Measurements from ENCODE around the gene SH3TC2.

SH3TC2 gene

DNA sequence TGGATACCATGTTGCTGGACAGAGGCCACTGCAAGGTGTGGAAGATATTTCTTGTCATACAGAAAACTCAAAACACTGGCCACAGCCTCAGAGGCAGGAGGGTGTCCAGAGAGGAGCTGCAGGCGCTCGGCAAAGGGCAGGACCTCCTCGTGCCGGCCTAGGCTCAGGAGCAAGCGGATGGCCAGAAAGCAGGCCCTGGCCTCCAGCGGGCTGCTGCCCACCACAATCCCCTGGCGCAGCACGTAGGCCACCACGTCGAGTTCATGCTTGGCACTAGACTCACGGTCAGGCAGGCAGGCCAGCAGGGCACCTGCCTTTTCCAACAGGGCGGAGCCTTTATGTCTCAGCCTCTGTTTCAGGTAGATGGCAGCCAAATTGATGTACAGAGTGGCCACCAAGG is 35.2 kb downstream of the SH3TC2 start:
- no peak for DNase-seq

DNA sequence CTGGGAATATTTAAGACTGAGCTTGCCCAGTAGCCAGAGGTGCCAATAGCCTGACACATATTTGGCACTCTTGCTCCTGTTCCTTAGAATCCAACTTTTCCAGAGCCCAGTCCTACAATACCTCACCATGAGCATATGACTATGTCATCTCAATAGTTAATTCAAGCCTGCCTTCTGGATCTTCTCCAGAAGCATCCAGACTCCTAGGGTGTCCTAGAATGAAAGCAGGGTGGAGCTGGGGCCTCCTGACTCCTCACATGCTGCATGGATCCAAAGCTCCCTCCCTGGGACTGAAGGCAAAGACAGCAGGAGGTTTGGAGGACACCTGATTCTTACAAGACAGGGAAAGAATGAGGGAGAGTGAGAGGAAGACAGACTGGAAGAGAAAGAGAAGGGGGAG is 37.9 kb downstream of the SH3TC2 start:
- DNase-seq, result no peak

DNA sequence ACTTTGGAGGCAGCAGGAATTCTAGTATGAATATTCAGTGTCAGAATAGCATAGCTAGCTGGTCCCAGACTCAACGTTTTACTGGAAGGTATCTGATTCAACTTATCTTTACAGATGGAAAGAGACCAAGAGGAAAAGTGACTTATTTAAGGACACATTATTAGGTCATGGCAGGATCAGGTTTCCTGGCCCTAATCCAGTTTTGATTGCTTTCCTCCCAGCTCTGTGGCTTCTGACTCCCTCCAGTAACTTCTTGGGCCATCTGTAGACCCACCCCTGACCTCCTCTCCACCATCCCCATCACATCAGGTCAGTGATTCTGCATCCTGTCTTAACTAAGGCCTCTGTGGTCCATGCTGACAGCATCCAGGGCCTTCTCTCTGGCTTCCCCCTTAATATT is 38.4 kb downstream of the SH3TC2 start:
- DNase-seq, result no peak

- DNase-seq, result no peak
Measured at GRCh38 chr5:149022200-149022599, 40.7 kb downstream of the SH3TC2 start.

DNA sequence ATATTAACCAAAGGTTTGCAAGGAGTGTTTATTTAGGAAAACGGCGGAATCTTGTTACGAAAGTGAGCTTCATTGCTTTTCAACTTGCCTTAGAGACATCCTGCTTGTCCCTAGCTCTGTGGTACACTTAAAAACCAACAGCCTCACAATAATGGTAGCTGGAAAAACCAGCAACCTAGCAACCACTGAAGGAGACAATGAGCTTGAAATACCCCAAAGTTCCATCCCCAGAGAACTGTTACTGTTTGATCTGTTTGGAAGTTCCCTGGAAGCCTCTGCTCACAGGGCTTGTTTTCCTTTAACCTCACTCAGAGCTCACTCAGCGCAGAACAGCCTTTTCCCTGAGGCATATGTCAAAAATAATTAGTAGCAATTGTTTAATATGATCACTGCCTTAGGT is 43.2 kb downstream of the SH3TC2 start:
- DNase-seq, result no peak

DNA sequence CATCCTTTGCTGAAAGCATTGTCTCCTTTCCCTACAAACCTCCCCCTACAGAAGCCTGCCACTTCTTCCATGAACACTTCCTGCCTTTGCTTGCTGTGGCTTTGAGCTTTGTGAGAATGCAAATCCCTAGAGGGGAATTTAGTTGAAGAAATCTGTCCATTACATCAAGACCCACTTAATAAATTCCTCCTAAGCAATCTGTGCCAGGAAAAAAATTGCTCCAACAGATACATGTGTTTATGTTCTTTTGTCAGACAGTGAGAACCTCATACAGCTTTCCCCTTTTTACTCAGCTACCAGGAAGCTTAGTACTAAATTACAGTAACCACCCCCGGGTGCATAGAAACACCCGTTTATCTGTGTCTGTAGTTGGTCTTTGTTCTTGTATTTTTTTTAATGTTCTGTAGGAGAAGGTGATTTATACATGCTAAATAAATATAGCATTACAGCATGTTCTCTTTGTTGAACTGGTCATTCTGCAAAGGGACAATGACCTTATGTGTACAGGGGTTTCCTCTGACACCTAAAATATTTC is 43.9 kb downstream of the SH3TC2 start:
- DNase-seq, result no peak

DNA sequence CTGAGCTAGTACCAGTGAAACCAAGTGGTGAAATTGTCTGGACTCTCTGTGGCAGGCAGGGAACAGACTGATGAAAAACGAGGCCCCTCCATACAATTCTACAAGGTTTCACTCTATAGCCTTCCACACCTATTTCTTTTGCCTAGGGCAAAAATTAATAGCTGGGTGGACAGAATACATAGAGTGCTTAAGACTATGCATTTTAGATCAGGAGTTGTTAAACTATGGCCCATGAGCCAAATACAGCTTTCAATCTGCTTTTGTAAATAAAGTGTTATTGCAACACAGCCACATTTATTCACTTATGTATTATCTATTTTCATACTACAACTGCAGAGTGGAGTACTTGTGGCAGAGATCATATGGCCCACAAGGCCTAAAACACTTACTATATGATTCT is 45.2 kb downstream of the SH3TC2 start:
- DNase-seq, result no peak

DNA sequence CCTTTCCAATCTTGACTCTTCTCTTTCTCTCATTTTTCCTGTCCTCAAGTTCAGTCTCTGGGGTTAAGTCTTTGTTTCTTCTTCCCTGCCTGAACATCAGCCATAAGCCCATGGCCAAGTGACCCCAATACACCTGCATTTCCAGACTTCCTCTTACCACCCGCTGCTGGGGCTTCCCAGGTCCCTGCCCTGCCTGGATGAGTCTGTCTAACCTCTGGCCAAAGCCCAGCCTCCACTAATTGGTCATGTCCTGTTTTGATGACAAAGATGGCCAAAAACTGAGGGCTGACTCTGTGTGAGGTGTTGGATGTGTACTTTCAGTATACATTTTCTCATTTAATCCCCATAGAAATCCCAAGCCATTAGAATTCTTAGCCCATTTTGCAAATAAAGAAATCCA is 47.3 kb downstream of the SH3TC2 start:
- no peak for DNase-seq

- DNase-seq, result no peak
Measured at GRCh38 chr5:149015126-149015525, 47.7 kb downstream of the SH3TC2 start.

- DNase-seq, result no peak
Measured at GRCh38 chr5:149014571-149015031, 48.3 kb downstream of the SH3TC2 start.

DNA sequence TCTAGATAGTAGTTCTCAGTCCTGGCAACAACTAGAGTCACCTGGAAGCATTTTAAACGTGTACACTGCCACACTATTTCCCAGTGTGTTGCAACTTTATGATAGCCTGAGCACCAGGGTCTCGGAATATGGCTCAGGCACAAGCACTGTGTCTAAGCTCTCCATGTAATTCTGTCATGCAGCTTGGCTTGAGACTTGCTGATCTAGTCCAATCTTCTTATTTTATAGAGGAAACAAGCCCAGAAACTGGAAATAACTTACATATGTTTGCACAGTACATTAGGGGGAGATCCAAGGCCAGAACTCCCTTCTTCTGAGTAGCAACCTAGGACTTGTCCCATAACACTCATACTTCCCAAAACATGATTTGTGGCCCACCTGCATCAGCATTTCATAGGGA is 49.1 kb downstream of the SH3TC2 start:
- DNase-seq, result no peak

GRCh38 chr5:149012350-149012749 is 50.5 kb downstream of the SH3TC2 start:
- no peak for DNase-seq

GRCh38 chr5:149011728-149012127 is 51.1 kb downstream of the SH3TC2 start:
- no peak for DNase-seq

DNA sequence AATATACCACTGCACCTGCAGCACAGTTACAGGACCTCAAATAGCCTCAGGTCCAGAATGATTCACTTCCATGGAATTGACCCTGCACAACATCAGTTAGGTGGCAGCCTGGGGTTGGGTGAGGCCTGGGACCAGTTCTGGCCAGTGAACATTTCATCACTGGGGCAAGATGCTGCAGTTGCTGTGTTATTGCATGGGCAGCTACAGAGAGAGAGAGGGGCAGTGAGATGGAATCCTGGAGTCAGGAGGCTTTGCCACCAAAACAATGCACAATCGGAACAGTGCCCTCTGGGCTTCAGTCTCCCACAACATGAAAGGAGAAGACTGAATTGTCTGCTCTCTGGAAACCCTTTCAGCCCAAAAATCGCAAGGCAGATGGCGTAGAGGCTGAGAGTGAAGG is 51.8 kb downstream of the SH3TC2 start:
- no peak for DNase-seq

DNA sequence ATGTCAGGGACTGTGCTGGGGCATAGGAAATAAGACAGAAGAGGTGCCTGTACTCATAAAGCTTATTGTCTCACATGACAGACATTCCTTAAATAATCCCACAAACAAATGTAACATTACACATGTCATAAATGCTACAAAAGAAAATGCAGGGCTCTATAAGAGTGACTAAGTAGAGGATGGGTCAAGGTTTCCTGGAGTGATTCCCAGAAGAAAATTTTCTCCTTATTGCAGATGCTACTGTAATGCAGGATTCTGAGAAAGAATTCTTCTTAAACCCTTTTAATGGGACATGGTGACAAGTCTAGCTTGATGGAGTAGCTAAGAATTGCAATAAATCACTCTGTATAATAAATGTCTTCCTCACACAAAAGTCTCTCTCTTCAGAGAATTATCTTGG is 55.7 kb downstream of the SH3TC2 start:
- DNase-seq, result no peak

- no peak for DNase-seq
Measured at GRCh38 chr5:149006426-149006825, 56.4 kb downstream of the SH3TC2 start.

DNA sequence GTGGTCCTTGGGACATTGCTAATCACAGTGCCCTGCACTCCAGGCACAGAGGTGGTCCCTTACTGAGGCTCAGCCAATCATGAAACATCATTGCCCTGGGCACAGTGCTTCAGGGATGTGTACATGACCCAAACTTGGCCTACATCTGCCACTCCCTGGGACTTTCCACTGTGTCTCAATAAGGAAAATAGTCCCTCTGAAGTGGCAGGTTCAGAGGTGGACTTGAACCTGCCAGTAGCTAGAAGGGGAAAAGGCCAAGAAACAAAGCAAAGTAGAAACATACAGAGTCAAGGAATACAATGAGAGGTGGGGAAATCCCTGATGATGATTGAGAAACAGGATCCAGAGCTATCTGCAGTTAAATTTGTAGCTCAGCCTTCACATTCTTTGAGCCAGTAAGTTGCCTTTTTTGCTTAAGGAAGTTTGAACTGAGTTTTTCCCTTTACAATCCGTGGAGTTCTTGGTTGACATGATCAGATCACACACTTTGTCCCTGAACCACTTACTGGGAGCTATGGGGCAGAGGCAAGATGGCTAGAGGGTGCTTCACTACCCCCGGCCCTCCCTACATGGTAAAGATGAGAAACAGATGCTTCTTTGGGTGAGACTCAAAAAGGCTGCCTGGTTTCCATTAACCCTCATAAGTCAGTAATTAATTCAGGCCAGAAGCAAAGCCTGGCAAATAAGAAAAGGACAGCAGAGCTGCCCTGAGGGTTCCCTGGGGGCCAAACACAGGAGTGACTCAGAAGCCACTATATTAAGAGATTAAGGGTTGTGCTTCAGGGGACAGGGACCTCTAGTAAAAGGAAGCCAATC is 57.6 kb downstream of the SH3TC2 start:
- DNase-seq, result no peak

GRCh38 chr5:149004559-149004958 is 58.3 kb downstream of the SH3TC2 start:
- DNase-seq, result no peak

DNA sequence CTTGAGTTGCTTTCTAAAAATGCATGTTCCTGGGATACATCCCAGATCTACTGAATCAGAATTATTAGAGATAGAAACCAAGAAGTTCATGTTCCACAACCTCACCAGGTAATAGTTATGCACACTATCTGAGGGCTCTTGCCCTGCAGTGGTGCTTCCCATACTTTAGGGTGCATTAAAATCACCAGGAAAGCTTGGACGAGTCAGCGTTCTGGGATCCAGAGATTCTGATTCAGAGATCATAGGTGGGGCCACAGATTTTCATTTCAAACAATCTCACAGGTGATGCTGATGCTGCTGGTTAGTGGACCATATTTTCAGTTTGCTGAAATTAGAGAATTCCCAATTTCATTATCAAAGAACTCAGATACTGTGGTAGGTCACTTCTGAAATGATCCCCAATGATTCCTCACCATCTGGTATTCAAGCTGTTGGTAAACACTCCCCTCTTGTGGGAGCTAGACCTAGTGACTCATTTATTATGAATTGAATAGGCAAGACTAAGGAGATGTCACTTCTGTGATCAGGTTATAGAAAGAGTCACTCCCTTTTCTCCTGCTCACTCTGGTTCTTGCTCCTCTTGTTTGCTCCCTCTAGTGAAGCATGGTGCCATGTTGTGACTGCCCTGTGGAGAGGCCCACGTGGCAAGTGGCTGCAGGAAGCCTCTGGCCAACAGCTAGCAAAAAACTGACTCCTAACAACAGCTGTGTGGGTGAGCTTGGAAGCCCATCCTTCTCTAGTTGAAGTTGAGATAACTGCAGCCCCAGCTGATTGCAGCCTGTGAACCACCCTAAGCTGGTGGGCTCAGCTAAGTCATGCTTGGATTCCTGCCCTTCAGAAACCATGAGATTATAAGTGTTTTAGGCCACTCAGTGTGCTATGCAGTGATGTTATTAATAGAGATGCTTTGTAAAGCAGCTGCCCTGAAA is 59.8 kb downstream of the SH3TC2 start:
- no peak for DNase-seq

- DNase-seq, result no peak
Measured at GRCh38 chr5:149002053-149002452, 60.8 kb downstream of the SH3TC2 start.

GRCh38 chr5:149001162-149001561 is 61.7 kb downstream of the SH3TC2 start:
- DNase-seq, result no peak

DNA sequence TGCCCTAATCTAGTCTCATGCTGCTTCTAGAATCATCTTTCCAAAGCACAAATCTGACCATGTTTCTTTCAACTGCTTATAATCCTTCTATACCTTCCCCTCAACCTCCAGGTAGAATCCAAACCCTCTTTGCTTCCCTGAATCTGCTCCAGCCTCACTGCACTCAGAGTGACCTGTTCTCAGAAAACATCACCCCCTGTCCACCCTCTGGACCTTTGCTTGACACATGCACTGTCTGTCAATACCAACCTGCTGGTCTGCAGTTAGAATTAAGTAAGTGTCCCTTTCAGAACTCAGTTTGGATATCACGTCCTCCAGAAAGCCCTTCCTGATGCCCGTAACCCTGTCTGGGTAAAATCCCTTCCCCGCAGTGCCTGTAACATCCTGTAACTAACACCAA is 63.1 kb downstream of the SH3TC2 start:
- no peak for DNase-seq

DNA sequence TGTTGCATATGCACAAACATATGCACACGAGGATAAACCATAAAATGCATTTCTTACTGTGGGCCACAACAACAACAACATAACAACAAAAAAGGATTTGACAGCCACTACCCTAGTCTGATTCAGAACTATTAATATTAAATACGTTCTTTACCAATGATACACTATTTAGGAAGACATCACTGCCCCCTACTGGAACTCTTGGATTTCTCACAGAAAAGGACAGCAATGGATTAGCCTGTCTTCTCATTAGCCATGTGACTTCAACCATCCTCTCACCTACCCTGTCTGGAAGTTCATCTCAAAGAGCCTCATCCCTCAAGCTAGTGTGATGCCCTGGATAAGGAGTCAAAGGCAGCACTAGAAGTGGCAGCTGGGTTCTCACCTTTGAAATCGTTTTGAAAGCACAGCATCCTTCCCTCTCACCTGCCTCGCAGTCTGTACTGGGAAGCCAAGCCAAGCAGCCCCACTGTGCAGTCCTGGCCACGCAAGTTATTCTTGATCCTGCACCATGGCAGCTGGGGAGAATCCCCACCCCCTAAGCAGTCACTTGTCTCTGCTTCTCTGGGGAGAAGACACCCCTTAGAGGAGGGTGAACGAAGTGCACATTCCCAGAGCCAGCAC is 64.6 kb downstream of the SH3TC2 start:
- peak in 1 of 2 experiments; percentile 19 for DNase-seq
